SK-N-MC (cell line): ENCODE measurements around the gene GABRR2.

Experiments used
- DNase-seq: peaks from one replicate; pipeline ENCODE4 v3.0.0-alpha.2; 2011; ENCODE audit warnings: low read depth, low spot score
- H3K27ac ChIP-seq: fragments of 200-600 bp; sonication (generic); 2 replicates; pipeline ENCODE4 v1.5.1; 2016; ENCODE audit warnings: mixed run types
- H3K36me3 ChIP-seq: fragments of 200-600 bp; sonication (generic); 2 replicates; pipeline ENCODE4 v1.6.1; 2017; ENCODE audit warnings: antibody characterized with exemption, low read length, mixed read lengths; ENCODE audit not compliant: insufficient read depth
- H3K4me3 ChIP-seq: fragments of 200-600 bp; sonication (generic); 2 replicates; pipeline ENCODE4 v1.5.1; 2016
- H3K9ac ChIP-seq: fragments of 200-600 bp; sonication (generic); 2 replicates; pipeline ENCODE4 v1.8.0; 2017; ENCODE audit warnings: mixed run types, mixed read lengths; ENCODE audit not compliant: insufficient read length
- H3K9me3 ChIP-seq: fragments of 200-600 bp; sonication (generic); 2 replicates; pipeline ENCODE4 v1.6.1; 2017; ENCODE audit warnings: low read depth, mild to moderate bottlenecking, antibody characterized with exemption, low read length, moderate library complexity, mixed read lengths
- EZH2 ChIP-seq: fragments of 200-600 bp; sonication (generic); IDR thresholded peaks from one replicate; pipeline ENCODE4 v1.6.1; 2017; ENCODE audit warnings: antibody characterized with exemption
- FOXP2 ChIP-seq: optimal IDR thresholded peaks from 2 replicates; pipeline ENCODE3; 2011; ENCODE audit warnings: mild to moderate bottlenecking, moderate library complexity; ENCODE audit not compliant: insufficient read depth; ENCODE audit errors: extremely low read length, control extremely low read depth
- POLR2AphosphoS5 ChIP-seq: IDR thresholded peaks from 2 replicates; pipeline ENCODE4 v1.6.1; 2012; ENCODE audit warnings: mild to moderate bottlenecking, low read depth, low read length, borderline replicate concordance

GABRR2 gene

DNA sequence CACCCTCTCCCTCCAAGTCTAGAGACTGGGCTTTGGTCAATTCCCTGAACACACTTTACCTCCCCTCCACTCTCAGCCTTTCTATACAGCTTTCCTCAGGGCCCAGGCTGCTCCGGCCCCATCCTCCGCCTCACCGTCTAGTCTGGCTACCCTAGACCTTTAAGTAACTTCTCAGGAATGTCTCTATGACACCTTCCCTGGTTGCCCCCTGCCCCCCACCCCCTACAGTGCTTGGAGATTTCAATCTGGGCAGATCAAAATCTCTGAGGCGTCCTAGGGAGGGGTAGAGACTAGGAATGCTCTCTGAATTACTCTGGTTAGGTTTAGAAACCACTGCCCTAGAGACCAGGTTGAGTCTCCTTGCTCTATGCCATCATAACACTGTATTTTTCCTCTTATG, 31.3 kb upstream of the GABRR2 start:
- Histone ChIP-seq H3K9me3 (no peaks in the 10 kb centered on the region), H3K36me3 (peaks cover 9% of the 10 kb centered on the region), H3K4me3 (no peak overlapping the region), H3K9ac (no peak overlapping the region), H3K27ac (no peak overlapping the region)
- no peak for DNase-seq
- TF ChIP-seq EZH2 (no peak), FOXP2 (no peak), POLR2AphosphoS5 (no peak)

DNA sequence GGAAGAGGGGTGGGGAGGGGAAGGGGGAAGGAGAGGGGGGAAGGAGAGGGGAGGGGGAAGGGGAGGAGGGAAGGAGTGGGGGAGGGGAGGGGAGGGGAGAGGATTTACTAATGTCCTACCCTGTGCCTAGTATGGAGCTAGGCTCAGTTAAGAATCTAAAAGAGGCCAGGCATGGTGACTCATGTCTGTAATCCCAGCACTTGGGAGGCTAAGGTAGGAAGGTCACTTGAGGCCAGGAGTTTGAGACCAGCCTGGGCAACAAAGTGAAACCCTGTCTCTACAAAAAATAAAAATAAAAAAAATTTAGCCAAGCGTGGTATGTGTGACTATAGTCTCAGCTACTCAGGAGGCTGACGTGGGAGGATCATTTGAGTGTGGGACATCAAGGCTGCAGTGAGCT, 24.5 kb upstream of the GABRR2 start:
- no peak for TF ChIP-seq FOXP2
- no peak for TF ChIP-seq POLR2AphosphoS5
- TF ChIP-seq EZH2, result no peak
- Histone ChIP-seq H3K36me3 (peaks cover 28% of the 10 kb centered on the region), H3K4me3 (no peak overlapping the region), H3K27ac (no peak overlapping the region), H3K9ac (no peak overlapping the region), H3K9me3 (no peaks in the 10 kb centered on the region)
- no peak for DNase-seq

DNA sequence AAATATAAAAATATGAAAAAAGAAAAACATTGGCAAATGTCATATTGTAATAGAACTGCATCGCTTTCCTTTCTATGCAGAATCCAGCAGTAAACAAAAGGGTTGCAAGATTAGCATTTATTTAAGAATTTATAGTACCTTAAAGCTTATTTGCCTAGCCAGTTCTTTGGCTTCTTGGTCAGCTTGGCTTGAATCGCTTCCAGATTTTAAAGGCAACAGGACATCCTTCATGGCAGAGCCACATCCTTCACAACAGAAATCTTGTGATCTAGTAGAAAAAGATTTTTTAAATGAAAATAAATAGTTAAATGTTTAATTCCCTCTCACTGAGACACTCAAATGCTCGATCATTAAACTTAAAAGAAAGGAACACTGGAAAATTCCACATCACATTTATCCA, 20.1 kb upstream of the GABRR2 start:
- H3K9ac ChIP-seq, result no peak overlapping the region
- H3K9me3 ChIP-seq, result no peaks in the 10 kb centered on the region
- H3K36me3 ChIP-seq, result peaks cover 15% of the 10 kb centered on the region
- H3K27ac ChIP-seq, result no peak overlapping the region
- H3K4me3 ChIP-seq, result no peak overlapping the region
- no peak for TF ChIP-seq EZH2
- no peak for TF ChIP-seq FOXP2
- TF ChIP-seq POLR2AphosphoS5, result no peak
- no peak for DNase-seq

DNA sequence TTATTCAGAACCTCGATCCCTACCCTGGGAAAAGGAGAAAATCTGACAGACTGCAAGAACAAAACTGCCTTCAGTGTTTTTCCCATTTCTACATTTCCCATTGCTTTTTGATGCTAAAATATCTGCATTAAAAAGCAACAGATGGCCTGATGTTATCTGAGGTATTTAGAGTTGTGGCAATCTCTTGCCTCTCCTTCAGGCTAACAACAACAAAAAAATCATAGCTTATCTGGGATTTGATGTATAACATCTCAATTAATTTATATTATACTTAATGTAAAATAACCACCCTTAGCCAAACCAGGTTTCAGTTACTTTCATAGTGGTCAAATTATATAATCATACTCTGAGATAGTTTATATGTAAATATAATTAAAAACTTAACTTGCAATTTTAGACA, 15.8 kb upstream of the GABRR2 start:
- Histone ChIP-seq H3K9me3 (no peaks in the 10 kb centered on the region), H3K36me3 (peaks cover 4% of the 10 kb centered on the region; the same call in 1 of the 2 replicates), H3K4me3 (no peak overlapping the region), H3K9ac (no peak overlapping the region), H3K27ac (no peak overlapping the region)
- TF ChIP-seq FOXP2 (no peak), POLR2AphosphoS5 (no peak), EZH2 (no peak)
- DNase-seq, result no peak

DNA sequence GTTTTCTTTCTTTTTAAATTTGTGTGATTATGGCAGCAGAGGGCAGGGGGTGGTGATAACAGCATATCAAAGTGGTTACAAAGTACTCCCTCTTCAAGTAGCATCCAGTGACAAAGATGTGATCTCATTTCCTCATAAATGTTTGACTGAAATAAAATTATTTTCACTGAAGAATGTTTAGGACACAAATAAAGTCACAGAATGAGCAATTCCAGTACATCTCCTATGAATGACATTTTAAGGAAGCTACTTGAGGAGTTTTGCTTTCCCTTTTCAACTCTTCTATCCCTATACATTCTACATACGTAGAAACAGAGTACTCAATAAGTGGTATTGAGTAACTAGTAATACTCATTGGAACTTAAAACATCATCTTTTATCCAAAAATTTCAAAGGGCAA, 13.9 kb upstream of the GABRR2 start:
- no peaks in the 10 kb centered on the region for H3K9me3 ChIP-seq
- H3K36me3 ChIP-seq, result peaks cover 4% of the 10 kb centered on the region; the same call in 1 of the 2 replicates
- no peak overlapping the region for H3K4me3 ChIP-seq
- no peak for DNase-seq
- no peak overlapping the region for H3K27ac ChIP-seq
- no peak overlapping the region for H3K9ac ChIP-seq
- TF ChIP-seq POLR2AphosphoS5 (no peak), EZH2 (no peak), FOXP2 (no peak)

DNA sequence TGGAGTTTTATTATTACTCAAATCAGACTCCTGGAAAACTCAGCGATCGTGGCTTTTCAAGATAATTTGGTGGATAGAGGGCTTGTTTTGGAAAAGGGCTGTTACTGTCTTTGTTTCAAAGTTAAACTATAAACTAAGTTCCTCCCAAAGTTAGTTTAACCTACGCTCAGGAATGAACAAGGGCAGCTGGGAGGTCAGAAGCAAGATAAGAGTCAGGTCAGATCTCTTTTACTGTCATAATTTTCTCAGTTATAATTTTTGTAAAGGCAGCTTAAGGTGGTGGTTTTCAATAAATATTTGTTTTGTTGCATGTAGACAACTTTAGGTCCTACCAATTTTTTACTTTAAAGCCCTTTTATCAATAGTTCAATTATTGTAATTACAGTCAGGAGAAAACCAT, 9.2 kb upstream of the GABRR2 start:
- Histone ChIP-seq H3K27ac (no peak overlapping the region), H3K9me3 (0 out of 2 replicates have a peak, but pooled peaks cover 2% of the 10 kb centered on the region), H3K36me3 (peaks cover 4% of the 10 kb centered on the region; the same call in 1 of the 2 replicates), H3K9ac (no peak overlapping the region), H3K4me3 (no peak overlapping the region)
- TF ChIP-seq POLR2AphosphoS5 (no peak), FOXP2 (no peak), EZH2 (no peak)
- no peak for DNase-seq

DNA sequence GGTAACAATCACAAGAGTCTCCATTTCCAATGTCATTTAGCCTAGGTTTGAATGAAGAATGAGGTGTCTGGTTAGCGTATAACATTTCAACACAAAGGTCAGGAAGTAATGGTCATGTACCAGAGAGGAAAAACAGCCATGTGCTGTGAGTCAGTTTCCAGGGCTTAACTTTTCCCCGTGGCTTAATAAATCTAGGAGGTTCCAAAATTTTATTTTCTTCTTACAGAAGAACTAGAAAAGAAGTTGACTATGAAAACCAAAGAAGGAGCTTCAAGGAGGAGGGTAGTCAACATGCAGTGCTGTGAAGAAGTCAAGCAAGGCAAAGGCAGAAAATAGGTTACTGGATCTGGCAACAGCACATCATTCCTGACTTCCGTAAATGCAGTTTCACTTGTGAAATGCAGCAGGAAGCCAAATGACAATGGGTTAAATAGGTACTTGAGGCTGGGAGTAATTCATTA, 8.4 kb upstream of the GABRR2 start:
- no peak overlapping the region for H3K9ac ChIP-seq
- peaks cover 4% of the 10 kb centered on the region; the same call in 1 of the 2 replicates for H3K36me3 ChIP-seq
- H3K9me3 ChIP-seq, result 0 out of 2 replicates have a peak, but pooled peaks cover 2% of the 10 kb centered on the region
- H3K27ac ChIP-seq, result no peak overlapping the region
- TF ChIP-seq EZH2 (no peak), POLR2AphosphoS5 (no peak), FOXP2 (no peak)
- H3K4me3 ChIP-seq, result no peak overlapping the region
- DNase-seq, result no peak

DNA sequence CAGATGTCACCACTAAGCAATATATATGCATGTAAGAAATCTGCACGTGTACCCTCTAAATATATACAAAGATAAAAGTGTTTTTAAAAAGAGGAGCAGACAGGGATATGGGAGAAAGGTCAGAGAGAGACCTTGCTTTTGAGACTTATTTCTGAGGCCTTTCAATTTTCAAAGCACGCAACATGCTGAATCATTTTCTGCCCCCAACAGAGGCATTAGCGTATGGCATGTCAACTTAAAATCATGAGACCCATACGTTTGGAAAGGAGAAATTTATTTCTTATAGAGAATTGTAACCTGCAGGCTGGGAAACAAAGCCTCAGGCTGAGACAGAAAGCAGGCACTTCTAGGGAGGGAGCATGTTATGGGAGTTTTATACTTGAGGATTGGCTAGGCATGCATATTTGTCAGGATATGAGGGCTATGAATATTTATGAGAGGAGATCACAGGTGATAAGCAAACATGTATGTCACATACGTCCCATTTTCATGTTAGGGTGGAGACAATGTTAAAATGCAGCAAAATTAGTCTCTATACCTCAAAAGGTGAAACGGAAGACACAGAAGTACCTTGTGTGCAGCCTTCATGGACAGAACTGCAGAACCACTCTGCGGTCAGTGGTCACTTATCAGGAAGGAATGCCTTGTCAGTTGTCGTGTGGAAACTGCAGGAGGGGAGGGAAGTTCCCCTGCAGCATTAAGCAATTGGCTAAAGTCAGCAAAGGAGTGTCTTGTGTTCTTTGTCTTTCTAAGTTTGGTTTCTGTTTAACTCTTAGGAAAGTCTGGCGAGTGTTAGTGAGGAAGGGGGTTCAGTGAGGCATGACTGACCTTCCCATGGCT, 6.3 kb upstream of the GABRR2 start:
- no peak for DNase-seq
- H3K36me3 ChIP-seq, result no peaks in the 10 kb centered on the region
- H3K9ac ChIP-seq, result no peak overlapping the region
- H3K27ac ChIP-seq, result no peak overlapping the region
- H3K9me3 ChIP-seq, result 0 out of 2 replicates have a peak, but pooled peaks cover 2% of the 10 kb centered on the region
- TF ChIP-seq EZH2 (no peak), FOXP2 (no peak), POLR2AphosphoS5 (no peak)
- no peak overlapping the region for H3K4me3 ChIP-seq
